Sigmoid colon (tissue), 7 donors: Measurements from ENCODE around the gene ZBTB39. TPM values are rescaled to one million over a fixed set of nuclear protein-coding genes. Genes with fewer than 3 reads are reported as not detected.

Experiments used
- DNase-seq: peaks from one replicate; pipeline ENCODE4 v3.0.0-alpha.2; 2019
- H3K27ac ChIP-seq, 4 donors: fragments of 200-600 bp; sonication (generic); one replicate each; pipeline ENCODE4 v1.5.1; 2016 to 2019; ENCODE audit warnings: mild to moderate bottlenecking in 1 of 4
- H3K27me3 ChIP-seq, 3 donors: fragments of 200-600 bp; sonication (generic); one replicate each; pipeline ENCODE4 v1.5.1; 2019; ENCODE audit warnings: mild to moderate bottlenecking in 1 of 3
- H3K36me3 ChIP-seq, 4 donors: fragments of 200-600 bp; sonication (generic); one replicate each; pipeline ENCODE4 v1.5.1; 2016 to 2019
- H3K4me1 ChIP-seq, 4 donors: fragments of 200-600 bp; sonication (generic); one replicate each; pipeline ENCODE4 v1.5.1; 2017 to 2019
- H3K4me3 ChIP-seq, 4 donors: fragments of 200-600 bp; sonication (generic); one replicate each; pipeline ENCODE4 v1.5.1; 2017 to 2019; ENCODE audit warnings: mild to moderate bottlenecking in 2 of 4, moderate library complexity in 1 of 4
- H3K9me3 ChIP-seq, 4 donors: fragments of 200-600 bp in 3 of 4; sonication (generic) in 3 of 4; one replicate each; pipeline versions ENCODE4 v1.5.1 to v1.6.1; 2013 to 2019
- CTCF ChIP-seq, 4 experiments: fragments of 450-650 bp in 3 of 4; fragments of 200-600 bp in 1 of 4; IDR thresholded peaks; one replicate each; pipeline ENCODE4 v1.5.1; 2016 to 2019; ENCODE audit warnings: antibody characterized with exemption in 4 of 4, mild to moderate bottlenecking in 3 of 4, moderate library complexity in 2 of 4
- EP300 ChIP-seq, 4 donors: sonication (generic); formaldehyde crosslinking; IDR thresholded peaks; one replicate each; pipeline ENCODE4 v1.6.1; 2017; ENCODE audit warnings: antibody characterized with exemption in 4 of 4
- POLR2A ChIP-seq, 2 donors: fragments of 450-650 bp; IDR thresholded peaks; one replicate each; pipeline ENCODE4 v1.6.1; 2016; ENCODE audit warnings: antibody characterized with exemption in 2 of 2, mild to moderate bottlenecking in 2 of 2, moderate library complexity in 2 of 2
- POLR2AphosphoS5 ChIP-seq, 4 donors: sonication (generic); formaldehyde crosslinking; IDR thresholded peaks; one replicate each; pipeline ENCODE4 v1.6.1; 2017; ENCODE audit warnings: antibody characterized with exemption in 4 of 4
- WGBS, 2 donors: extraction: QIAGEN DNeasy Blood & Tissue Kit; methylation state at CpG; one replicate each; pipeline ENCODE4 v1.1.7; 2013; 5-methylcytosine and 5-hydroxymethylcytosine counted together
- intact Hi-C: fragments of 100-400 bp; cut with DNase I; formaldehyde crosslinking; loops from one replicate; pipeline ENCODE4 v1.15.1; 2023
- polyA plus RNA-seq, 3 donors: library from polyadenylated mRNA; stranded (reverse); fragments of 200-250 nt; gene quantifications; one replicate each; pipeline ENCODE4 v1.2.3, GENCODE V29; 2013
- total RNA-seq, 4 donors: library from RNA; depleted of rRNA; stranded (reverse); fragments of >200 nt; gene quantifications; one replicate each; pipeline ENCODE4 v1.1.0, GENCODE V29; 2016
- donor health status: healthy with polysubstance abuse.
- donor health status: Bipolar disorder and iron deficiency.
- donor health status: healthy.

ZBTB39 gene
- total and polyA plus RNA-seq, 7 donors: 0.69 to 6.4 (median 5.0) TPM

GRCh38 chr12:56993346-56993745, 13.0 kb downstream of the ZBTB39 start:
- Histone ChIP-seq H3K4me1 (no peaks in the 10 kb centered on the region), H3K9me3 (no peaks in the 10 kb centered on the region), H3K4me3 (no peak overlapping the region), H3K27ac (no peak overlapping the region), H3K27me3 (no peaks in the 10 kb centered on the region), H3K36me3 (peaks cover 0 to 12% (median 2%) of the 10 kb centered on the region in 4 donors)
- intact Hi-C loops: no loop called here
- DNase-seq: no peak
- no peak for TF ChIP-seq POLR2AphosphoS5 (IDR thresholded peaks at IDR 0.05)
- TF ChIP-seq EP300 (IDR thresholded peaks at IDR 0.05): no peak
- no peak for TF ChIP-seq POLR2A (IDR thresholded peaks at IDR 0.05)
- TF ChIP-seq CTCF (IDR thresholded peaks at IDR 0.05): no peak
- WGBS, 2 donors: 68 to 71% methylated on average over 10 of the region's 10 CpGs

GRCh38 chr12:56991319-56992246, 14.8 kb downstream of the ZBTB39 start:
- WGBS, 2 donors: 61 to 65% methylated on average over 8 of the region's 8 CpGs
- H3K36me3 ChIP-seq: peaks cover 0 to 10% (median 2%) of the 10 kb centered on the region in 4 donors
- no peak overlapping the region for H3K4me3 ChIP-seq
- TF ChIP-seq POLR2AphosphoS5 (IDR thresholded peaks at IDR 0.05) (no peak), POLR2A (IDR thresholded peaks at IDR 0.05) (no peak), EP300 (IDR thresholded peaks at IDR 0.05) (no peak), CTCF (IDR thresholded peaks at IDR 0.05) (no peak)
- intact Hi-C loops: no loop called here
- peaks cover 0 to 10% (median 4%) of the 10 kb centered on the region in 4 donors for H3K4me1 ChIP-seq
- no peaks in the 10 kb centered on the region for H3K9me3 ChIP-seq
- H3K27ac ChIP-seq: peak overlapping the region in 2 of 4 donors; percentile 19 to 53
- H3K27me3 ChIP-seq: no peaks in the 10 kb centered on the region
- DNase-seq: peak; percentile 78

GRCh38 chr12:56990648-56991318, 15.6 kb downstream of the ZBTB39 start:
- DNase-seq: no peak
- Histone ChIP-seq H3K9me3 (no peaks in the 10 kb centered on the region), H3K36me3 (peaks cover 0 to 10% (median 2%) of the 10 kb centered on the region in 4 donors), H3K27ac (peak overlapping the region in 2 of 4 donors; percentile 18 to 53), H3K27me3 (no peaks in the 10 kb centered on the region), H3K4me1 (peaks cover 0 to 10% (median 4%) of the 10 kb centered on the region in 4 donors), H3K4me3 (no peak overlapping the region)
- no peak for TF ChIP-seq EP300 (IDR thresholded peaks at IDR 0.05)
- no peak for TF ChIP-seq POLR2A (IDR thresholded peaks at IDR 0.05)
- no peak for TF ChIP-seq POLR2AphosphoS5 (IDR thresholded peaks at IDR 0.05)
- no peak for TF ChIP-seq CTCF (IDR thresholded peaks at IDR 0.05)
- 41 to 53% methylated on average over 7 of the region's 7 CpGs for WGBS, 2 donors
- intact Hi-C loops: no loop called here

- Histone ChIP-seq H3K4me3 (no peak overlapping the region), H3K4me1 (peaks cover 0 to 10% (median 4%) of the 10 kb centered on the region in 4 donors), H3K27ac (no peak overlapping the region), H3K27me3 (no peaks in the 10 kb centered on the region), H3K36me3 (peaks cover 0 to 2% (median 0%) of the 10 kb centered on the region in 4 donors), H3K9me3 (no peaks in the 10 kb centered on the region)
- WGBS, 2 donors: 83 to 84% methylated on average over 7 of the region's 7 CpGs
- no peak for DNase-seq
- intact Hi-C loops: no loop called here
- TF ChIP-seq POLR2A (IDR thresholded peaks at IDR 0.05): no peak
- no peak for TF ChIP-seq EP300 (IDR thresholded peaks at IDR 0.05)
- no peak for TF ChIP-seq CTCF (IDR thresholded peaks at IDR 0.05)
- TF ChIP-seq POLR2AphosphoS5 (IDR thresholded peaks at IDR 0.05): no peak
Measured at GRCh38 chr12:56989861-56990610, 16.3 kb downstream of the ZBTB39 start.
